T-helper 1 cell treated with Interleukin-12 subunit alpha and Interleukin-12 subunit beta and Interleukin-4 antibody, amounts not matched to agents 30 μg/mL and 1 μg/mL, for 36 hours (primary cell): Measurements from ENCODE around the gene COQ10A.
"Not testable (repeated sequence)": the region's sequence is repeated elsewhere in the genome, so short reads cannot be mapped to it uniquely, and the experiment has no call there.

Source experiments
- H3K27ac Mint-ChIP-seq: one replicate; pipeline ENCODE4 v1.8.0; 2021; ENCODE audit warnings: mild to moderate bottlenecking, mixed read lengths
- H3K27me3 Mint-ChIP-seq: one replicate; pipeline ENCODE4 v1.8.0; 2021; ENCODE audit warnings: low read depth, mixed read lengths
- H3K36me3 Mint-ChIP-seq: one replicate; pipeline ENCODE4 v1.8.0; 2021; ENCODE audit warnings: low read depth, mixed read lengths
- H3K4me1 Mint-ChIP-seq: one replicate; pipeline ENCODE4 v1.8.0; 2021; ENCODE audit warnings: low read depth, mixed read lengths
- H3K4me3 Mint-ChIP-seq: one replicate; pipeline ENCODE4 v1.8.0; 2021; ENCODE audit warnings: mild to moderate bottlenecking, moderate library complexity, mixed read lengths
- H3K9me3 Mint-ChIP-seq: one replicate; pipeline ENCODE4 v1.8.0; 2021; ENCODE audit warnings: mixed read lengths

The COQ10A gene

GRCh38 chr12:56280849-56281248 lies 14.1 kb downstream of the COQ10A start:
- Mint-ChIP-seq H3K27ac (no peak overlapping the region), H3K4me3 (no peak overlapping the region), H3K4me1 (peaks cover 3% of the 10 kb centered on the region), H3K9me3 (no peaks in the 10 kb centered on the region), H3K36me3 (peaks cover 39% of the 10 kb centered on the region), H3K27me3 (no peaks in the 10 kb centered on the region)

GRCh38 chr12:56282030-56282429 lies 15.3 kb downstream of the COQ10A start:
- H3K27me3 Mint-ChIP-seq: no peaks in the 10 kb centered on the region
- no peak overlapping the region for H3K4me3 Mint-ChIP-seq
- peaks cover 5% of the 10 kb centered on the region for H3K4me1 Mint-ChIP-seq
- H3K27ac Mint-ChIP-seq: no peak overlapping the region
- no peaks in the 10 kb centered on the region for H3K9me3 Mint-ChIP-seq
- peaks cover 40% of the 10 kb centered on the region for H3K36me3 Mint-ChIP-seq

- Mint-ChIP-seq H3K36me3 (peaks cover 40% of the 10 kb centered on the region), H3K9me3 (no peaks in the 10 kb centered on the region), H3K27ac (no peak overlapping the region), H3K4me3 (no peak overlapping the region), H3K4me1 (peaks cover 5% of the 10 kb centered on the region), H3K27me3 (no peaks in the 10 kb centered on the region)
Observed at GRCh38 chr12:56282579-56282978, 15.8 kb downstream of the COQ10A start.

- H3K27me3 Mint-ChIP-seq, H3K9me3 Mint-ChIP-seq, H3K4me1 Mint-ChIP-seq, H3K4me3 Mint-ChIP-seq, H3K27ac Mint-ChIP-seq: not testable (repeated sequence)
- H3K36me3 Mint-ChIP-seq: peaks cover 35% of the 10 kb centered on the region
Observed at GRCh38 chr12:56284263-56284662, 17.5 kb downstream of the COQ10A start.

- H3K9me3 Mint-ChIP-seq: no peaks in the 10 kb centered on the region
- no peak overlapping the region for H3K4me3 Mint-ChIP-seq
- peaks cover 35% of the 10 kb centered on the region for H3K36me3 Mint-ChIP-seq
- no peaks in the 10 kb centered on the region for H3K27me3 Mint-ChIP-seq
- peaks cover 11% of the 10 kb centered on the region for H3K4me1 Mint-ChIP-seq
- H3K27ac Mint-ChIP-seq: no peak overlapping the region
Observed at GRCh38 chr12:56286044-56286830, 19.5 kb downstream of the COQ10A start.

GRCh38 chr12:56288705-56289387 lies 22.1 kb downstream of the COQ10A start:
- Mint-ChIP-seq H3K27ac (no peak overlapping the region), H3K4me1 (peaks cover 19% of the 10 kb centered on the region), H3K9me3 (no peaks in the 10 kb centered on the region), H3K27me3 (no peaks in the 10 kb centered on the region), H3K36me3 (peaks cover 23% of the 10 kb centered on the region), H3K4me3 (no peak overlapping the region)

- H3K9me3 Mint-ChIP-seq: no peaks in the 10 kb centered on the region
- no peak overlapping the region for H3K27ac Mint-ChIP-seq
- H3K4me3 Mint-ChIP-seq: no peak overlapping the region
- H3K27me3 Mint-ChIP-seq: no peaks in the 10 kb centered on the region
- H3K36me3 Mint-ChIP-seq: peaks cover 21% of the 10 kb centered on the region
- H3K4me1 Mint-ChIP-seq: peaks cover 27% of the 10 kb centered on the region
Observed at GRCh38 chr12:56293795-56294194, 27.1 kb downstream of the COQ10A start.

GRCh38 chr12:56296295-56296694 lies 29.6 kb downstream of the COQ10A start:
- no peaks in the 10 kb centered on the region for H3K27me3 Mint-ChIP-seq
- peaks cover 33% of the 10 kb centered on the region for H3K4me1 Mint-ChIP-seq
- no peaks in the 10 kb centered on the region for H3K9me3 Mint-ChIP-seq
- peak overlapping the region; percentile 10 for H3K27ac Mint-ChIP-seq
- H3K4me3 Mint-ChIP-seq: no peak overlapping the region
- H3K36me3 Mint-ChIP-seq: peaks cover 13% of the 10 kb centered on the region

- Mint-ChIP-seq H3K36me3 (peaks cover 15% of the 10 kb centered on the region), H3K4me1 (peaks cover 37% of the 10 kb centered on the region), H3K27ac (no peak overlapping the region), H3K4me3 (peak overlapping the region; percentile 21), H3K27me3 (no peaks in the 10 kb centered on the region), H3K9me3 (no peaks in the 10 kb centered on the region)
Observed at GRCh38 chr12:56297400-56297799, 30.7 kb downstream of the COQ10A start.

GRCh38 chr12:56298828-56299227 lies 32.1 kb downstream of the COQ10A start:
- no peaks in the 10 kb centered on the region for H3K9me3 Mint-ChIP-seq
- peak overlapping the region; percentile 96 for H3K4me3 Mint-ChIP-seq
- H3K27me3 Mint-ChIP-seq: no peaks in the 10 kb centered on the region
- H3K36me3 Mint-ChIP-seq: peaks cover 16% of the 10 kb centered on the region
- peaks cover 36% of the 10 kb centered on the region for H3K4me1 Mint-ChIP-seq
- peak overlapping the region; percentile 91 for H3K27ac Mint-ChIP-seq

GRCh38 chr12:56299308-56299852 lies 32.6 kb downstream of the COQ10A start:
- H3K9me3 Mint-ChIP-seq: no peaks in the 10 kb centered on the region
- H3K27me3 Mint-ChIP-seq: no peaks in the 10 kb centered on the region
- H3K4me3 Mint-ChIP-seq: peak overlapping the region; percentile 96
- peaks cover 13% of the 10 kb centered on the region for H3K36me3 Mint-ChIP-seq
- H3K4me1 Mint-ChIP-seq: peaks cover 36% of the 10 kb centered on the region
- peak overlapping the region; percentile 91 for H3K27ac Mint-ChIP-seq

GRCh38 chr12:56299853-56300643 lies 33.3 kb downstream of the COQ10A start, which contains the start of gene CS:
Gene CS (minus strand): TSS chr12:56300330. CDS start chr12:56300201, 129 bp downstream.
- Mint-ChIP-seq H3K27me3 (no peaks in the 10 kb centered on the region), H3K36me3 (peaks cover 15% of the 10 kb centered on the region), H3K27ac (peak within 1 kb of the TSS; percentile 91), H3K4me3 (peak within 1 kb of the TSS; percentile 96), H3K4me1 (peaks cover 36% of the 10 kb centered on the region), H3K9me3 (no peaks in the 10 kb centered on the region)

- H3K9me3 Mint-ChIP-seq: no peaks in the 10 kb centered on the region
- no peaks in the 10 kb centered on the region for H3K27me3 Mint-ChIP-seq
- peak overlapping the region; percentile 96 for H3K4me3 Mint-ChIP-seq
- peak overlapping the region; percentile 91 for H3K27ac Mint-ChIP-seq
- peaks cover 36% of the 10 kb centered on the region for H3K4me1 Mint-ChIP-seq
- H3K36me3 Mint-ChIP-seq: peaks cover 17% of the 10 kb centered on the region
Observed at GRCh38 chr12:56300644-56301464, 34.1 kb downstream of the COQ10A start.

GRCh38 chr12:56304276-56304675 lies 37.5 kb downstream of the COQ10A start:
- H3K4me3 Mint-ChIP-seq: no peak overlapping the region
- H3K27me3 Mint-ChIP-seq: no peaks in the 10 kb centered on the region
- peaks cover 10% of the 10 kb centered on the region for H3K36me3 Mint-ChIP-seq
- H3K4me1 Mint-ChIP-seq: peaks cover 19% of the 10 kb centered on the region
- H3K27ac Mint-ChIP-seq: no peak overlapping the region
- H3K9me3 Mint-ChIP-seq: no peaks in the 10 kb centered on the region
